ENCODE data around the gene USP8.
"Not testable (repeated sequence)": the region's sequence is repeated elsewhere in the genome, so short reads cannot be mapped to it uniquely, and the experiment has no call there.

DNA sequence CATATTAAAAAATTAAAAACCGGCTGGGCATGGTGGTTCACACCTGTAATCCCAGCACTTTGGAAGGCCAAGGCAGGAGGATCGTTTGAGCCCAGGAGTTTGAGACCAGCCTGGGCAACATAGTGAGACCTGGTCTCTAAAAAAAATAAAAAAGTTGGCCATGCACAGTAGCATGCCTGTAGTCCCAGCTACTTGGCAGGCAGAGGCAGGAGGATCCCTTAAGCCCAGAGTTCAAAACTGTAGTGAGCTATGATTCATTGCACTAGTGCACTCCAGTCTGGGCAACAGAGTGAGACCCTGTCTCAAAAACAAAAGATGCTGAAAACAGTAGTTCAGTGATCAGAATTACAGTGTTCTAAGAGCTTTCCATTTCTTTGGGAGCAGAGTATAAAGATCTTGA is 81.5 kb downstream of the USP8 start:
- TF ChIP-seq EZH2 (IDR thresholded peaks at IDR 0.05); POLR2AphosphoS5 (IDR thresholded peaks at IDR 0.05; ENCODE audit: borderline replicate concordance, low read depth, low read length); FOXP2 (optimal IDR thresholded peaks at IDR 0.05; ENCODE audit: control extremely low read depth, extremely low read length, insufficient read depth): not testable (repeated sequence)

Data from SK-N-MC (cell line).